HG03342 (cell line): ENCODE results near the gene MYBPC2.
"Not testable (repeated sequence)": the region's sequence is repeated elsewhere in the genome, so short reads cannot be mapped to it uniquely, and the experiment has no call there.

Experiments
- ATAC-seq: cut with Tn5 transposase; IDR thresholded peaks from one replicate; pipeline ENCODE4 v1.9.1; 2021; ENCODE audit warnings: mild to moderate bottlenecking, moderate library complexity; ENCODE audit not compliant: unreplicated experiment

Gene MYBPC2

GRCh38 chr19:50427318-50427925, 5.3 kb upstream of the MYBPC2 start:
- no peak for ATAC-seq

- ATAC-seq, result no peak
Observed at GRCh38 chr19:50427997-50428425, 4.7 kb upstream of the MYBPC2 start.

GRCh38 chr19:50428772-50429463, 3.8 kb upstream of the MYBPC2 start:
- ATAC-seq, result no peak

- ATAC-seq, result no peak
Observed at GRCh38 chr19:50430888-50431342, 1.8 kb upstream of the MYBPC2 start.

- peak; percentile 68 for ATAC-seq
Observed at GRCh38 chr19:50431343-50432220, 1.1 kb upstream of the MYBPC2 start.

- no peak for ATAC-seq
Observed at GRCh38 chr19:50433201-50434180, 799 bp downstream of the MYBPC2 start.

- no peak for ATAC-seq
Observed at GRCh38 chr19:50434525-50434924, 1.8 kb downstream of the MYBPC2 start.

- ATAC-seq, result no peak
Observed at GRCh38 chr19:50435221-50435620, 2.5 kb downstream of the MYBPC2 start.

- no peak for ATAC-seq
Observed at GRCh38 chr19:50435627-50436026, 2.9 kb downstream of the MYBPC2 start.

- no peak for ATAC-seq
Observed at GRCh38 chr19:50437862-50438449, 5.3 kb downstream of the MYBPC2 start.

GRCh38 chr19:50439130-50439529, 6.4 kb downstream of the MYBPC2 start:
- ATAC-seq, result not testable (repeated sequence)

GRCh38 chr19:50444059-50444458, 11.4 kb downstream of the MYBPC2 start:
- ATAC-seq, result no peak

GRCh38 chr19:50447053-50447452, 14.4 kb downstream of the MYBPC2 start:
- no peak for ATAC-seq

GRCh38 chr19:50447750-50448149, 15.1 kb downstream of the MYBPC2 start:
- ATAC-seq, result no peak

- ATAC-seq, result no peak
Observed at GRCh38 chr19:50449236-50449899, 16.7 kb downstream of the MYBPC2 start.

- no peak for ATAC-seq
Observed at GRCh38 chr19:50450369-50451222, 17.9 kb downstream of the MYBPC2 start.

GRCh38 chr19:50451223-50451534, 18.5 kb downstream of the MYBPC2 start:
- no peak for ATAC-seq

- ATAC-seq, result no peak
Observed at GRCh38 chr19:50453243-50453642, 20.6 kb downstream of the MYBPC2 start.

- no peak for ATAC-seq
Observed at GRCh38 chr19:50455992-50456391, 23.3 kb downstream of the MYBPC2 start.
